ENCODE data around the gene WDR88. TPM values are rescaled to one million over a fixed set of nuclear protein-coding genes. Genes with fewer than 3 reads are reported as not detected.
"Not testable (repeated sequence)": the region's sequence is repeated elsewhere in the genome, so short reads cannot be mapped to it uniquely, and the experiment has no call there.

Gene WDR88
- total RNA-seq, 2 donors from 2014 or later, result not detected

DNA sequence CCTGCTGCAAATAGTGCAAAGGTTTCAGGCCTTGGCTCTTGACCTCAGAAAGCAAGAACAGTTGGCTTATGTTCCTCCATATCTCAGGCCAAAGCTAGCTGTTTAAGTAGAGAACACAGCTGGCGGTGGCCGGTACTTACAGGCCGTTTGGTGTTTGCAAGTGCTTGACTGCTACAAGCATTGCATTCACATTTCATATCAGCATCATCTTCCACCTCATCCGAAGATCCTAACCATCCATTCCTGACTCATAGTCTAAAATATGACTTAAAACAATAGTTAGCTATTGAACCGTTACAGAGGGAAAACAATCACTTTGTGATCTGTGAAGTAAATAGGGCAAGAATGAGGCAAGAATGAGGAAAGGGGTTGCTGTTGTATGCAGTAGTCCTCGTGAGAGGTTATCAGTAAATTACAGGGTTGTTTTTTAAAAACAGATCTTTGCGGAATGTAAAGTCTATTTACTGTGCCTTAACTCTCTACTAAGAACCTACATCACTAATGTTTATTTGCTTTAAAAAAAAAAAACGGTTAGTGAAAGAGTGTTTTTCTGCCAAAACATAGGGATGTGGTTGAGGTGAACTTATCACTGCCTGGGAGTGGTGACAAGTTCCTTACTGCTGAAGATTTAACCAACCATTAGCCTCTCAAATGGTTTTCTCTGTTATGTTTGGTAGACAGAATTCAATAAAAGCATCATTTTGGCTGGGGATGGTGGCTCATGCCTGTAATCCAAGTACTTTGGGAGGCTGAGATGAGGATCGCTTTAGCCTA lies 21.6 kb upstream of the WDR88 start:
- Mint-ChIP-seq H3K4me3 (no peak overlapping the region), H3K9me3 (no peaks in the 10 kb centered on the region), H3K27me3 (ENCODE audit: low read depth) (no peaks in the 10 kb centered on the region), H3K27ac (no peak overlapping the region), H3K36me3 (ENCODE audit: insufficient read depth in 2 of 2) (peaks cover 1 to 19% of the 10 kb centered on the region in 2 donors), H3K4me1 (ENCODE audit: low read depth) (no peaks in the 10 kb centered on the region)
- ATAC-seq (replicated peaks in 1 of 2) (no peak), DNase-seq (no peak)

DNA sequence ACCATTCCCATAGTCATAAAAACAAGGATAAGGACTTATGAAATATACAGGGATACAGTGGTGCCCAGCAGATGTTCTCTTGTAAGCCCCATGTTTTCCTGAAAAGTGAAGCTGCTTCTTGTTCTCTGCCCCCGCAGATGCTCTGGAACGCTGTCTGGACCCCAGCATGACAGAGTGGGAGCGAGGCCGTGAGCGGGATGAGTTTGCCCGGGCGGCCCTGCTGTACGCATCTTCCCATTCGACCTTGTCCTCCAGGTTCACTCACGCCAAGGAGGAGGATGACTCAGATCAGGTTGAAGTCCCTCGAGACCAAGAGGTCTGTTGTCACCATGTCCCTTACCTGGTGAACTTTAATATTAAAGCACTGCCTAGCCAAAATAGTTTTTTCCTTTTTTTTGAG lies 20.3 kb upstream of the WDR88 start:
- no peak for ATAC-seq (replicated peaks in 1 of 2)
- Mint-ChIP-seq H3K27ac (no peak overlapping the region), H3K27me3 (ENCODE audit: low read depth) (no peaks in the 10 kb centered on the region), H3K9me3 (no peaks in the 10 kb centered on the region), H3K4me1 (ENCODE audit: low read depth) (no peaks in the 10 kb centered on the region), H3K4me3 (no peak overlapping the region), H3K36me3 (ENCODE audit: insufficient read depth in 2 of 2) (peaks cover 1 to 25% of the 10 kb centered on the region in 2 donors)
- no peak for DNase-seq

DNA sequence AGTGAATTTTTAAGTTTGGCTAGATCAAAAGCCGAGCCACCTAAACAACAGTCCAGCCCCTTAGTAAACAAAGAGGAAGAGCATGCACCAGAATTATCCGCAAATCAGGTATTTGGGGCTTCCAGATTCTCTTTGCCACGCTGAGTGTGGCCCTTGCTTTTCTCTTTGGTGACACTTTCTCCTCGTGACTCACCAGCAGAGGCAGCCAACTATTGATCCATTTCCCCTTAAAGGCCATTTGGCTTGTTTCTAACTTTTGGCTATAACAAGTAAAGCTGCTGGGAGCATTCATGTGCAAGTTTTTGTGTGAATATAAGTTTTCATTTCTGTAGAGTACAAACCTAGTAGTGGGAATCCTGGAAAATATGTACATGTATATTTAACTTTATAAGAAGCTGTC lies 17.6 kb upstream of the WDR88 start:
- Mint-ChIP-seq H3K9me3 (no peaks in the 10 kb centered on the region), H3K4me1 (ENCODE audit: low read depth) (no peaks in the 10 kb centered on the region), H3K4me3 (no peak overlapping the region), H3K36me3 (ENCODE audit: insufficient read depth in 2 of 2) (peaks cover 2 to 28% of the 10 kb centered on the region in 2 donors), H3K27ac (no peak overlapping the region), H3K27me3 (ENCODE audit: low read depth) (no peaks in the 10 kb centered on the region)
- no peak for DNase-seq
- ATAC-seq (replicated peaks in 1 of 2), result no peak

DNA sequence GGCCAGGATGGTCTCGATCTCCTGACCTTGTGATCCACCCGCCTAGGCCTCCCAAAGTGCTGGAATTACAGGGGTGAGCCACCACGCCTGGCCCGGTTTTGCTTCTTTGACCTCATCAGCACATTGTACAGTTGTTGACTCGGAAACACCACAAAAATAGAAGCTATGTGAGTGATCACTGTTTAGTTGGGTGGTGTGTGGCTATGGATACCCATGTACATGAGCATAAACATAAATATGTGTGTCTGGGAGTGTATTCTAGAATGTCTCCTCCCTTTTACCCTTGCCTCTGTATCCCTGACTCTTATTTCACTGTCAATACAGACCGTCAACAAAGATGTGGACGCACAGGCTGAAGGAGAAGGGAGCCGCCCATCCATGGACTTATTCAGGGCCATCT lies 14.4 kb upstream of the WDR88 start:
- no peak for DNase-seq
- H3K27me3 Mint-ChIP-seq (ENCODE audit: low read depth), result no peaks in the 10 kb centered on the region
- H3K36me3 Mint-ChIP-seq (ENCODE audit: insufficient read depth in 2 of 2), result peaks cover 2 to 29% of the 10 kb centered on the region in 2 donors
- H3K9me3 Mint-ChIP-seq, result no peaks in the 10 kb centered on the region
- H3K4me3 Mint-ChIP-seq, result no peak overlapping the region
- no peak overlapping the region for H3K27ac Mint-ChIP-seq
- ATAC-seq (replicated peaks in 1 of 2), result no peak
- no peaks in the 10 kb centered on the region for H3K4me1 Mint-ChIP-seq (ENCODE audit: low read depth)

DNA sequence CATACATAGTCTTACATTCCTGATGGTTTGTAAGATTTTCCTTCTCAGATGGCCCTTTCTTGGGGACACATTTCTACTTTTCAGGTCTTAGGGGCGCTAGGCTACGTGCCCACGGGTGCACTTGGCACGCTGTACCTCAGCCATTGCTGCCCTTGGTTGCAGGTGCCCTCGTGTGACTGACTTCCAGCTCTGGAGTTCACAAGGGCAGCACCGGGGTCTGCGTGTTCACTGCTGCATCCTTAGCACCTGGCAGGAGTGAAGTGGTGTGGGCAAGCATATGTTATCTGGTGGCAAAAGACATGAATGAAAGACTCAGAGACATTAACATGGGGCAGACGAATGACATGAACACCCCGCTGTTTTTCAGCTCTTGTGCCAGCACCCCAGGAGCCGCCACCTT lies 13.3 kb upstream of the WDR88 start:
- H3K4me3 Mint-ChIP-seq, result no peak overlapping the region
- H3K27ac Mint-ChIP-seq, result no peak overlapping the region
- ATAC-seq (replicated peaks in 1 of 2) (no peak), DNase-seq (no peak)
- H3K4me1 Mint-ChIP-seq (ENCODE audit: low read depth), result no peaks in the 10 kb centered on the region
- no peaks in the 10 kb centered on the region for H3K27me3 Mint-ChIP-seq (ENCODE audit: low read depth)
- no peaks in the 10 kb centered on the region for H3K9me3 Mint-ChIP-seq
- peaks cover 2 to 27% of the 10 kb centered on the region in 2 donors for H3K36me3 Mint-ChIP-seq (ENCODE audit: insufficient read depth in 2 of 2)

DNA sequence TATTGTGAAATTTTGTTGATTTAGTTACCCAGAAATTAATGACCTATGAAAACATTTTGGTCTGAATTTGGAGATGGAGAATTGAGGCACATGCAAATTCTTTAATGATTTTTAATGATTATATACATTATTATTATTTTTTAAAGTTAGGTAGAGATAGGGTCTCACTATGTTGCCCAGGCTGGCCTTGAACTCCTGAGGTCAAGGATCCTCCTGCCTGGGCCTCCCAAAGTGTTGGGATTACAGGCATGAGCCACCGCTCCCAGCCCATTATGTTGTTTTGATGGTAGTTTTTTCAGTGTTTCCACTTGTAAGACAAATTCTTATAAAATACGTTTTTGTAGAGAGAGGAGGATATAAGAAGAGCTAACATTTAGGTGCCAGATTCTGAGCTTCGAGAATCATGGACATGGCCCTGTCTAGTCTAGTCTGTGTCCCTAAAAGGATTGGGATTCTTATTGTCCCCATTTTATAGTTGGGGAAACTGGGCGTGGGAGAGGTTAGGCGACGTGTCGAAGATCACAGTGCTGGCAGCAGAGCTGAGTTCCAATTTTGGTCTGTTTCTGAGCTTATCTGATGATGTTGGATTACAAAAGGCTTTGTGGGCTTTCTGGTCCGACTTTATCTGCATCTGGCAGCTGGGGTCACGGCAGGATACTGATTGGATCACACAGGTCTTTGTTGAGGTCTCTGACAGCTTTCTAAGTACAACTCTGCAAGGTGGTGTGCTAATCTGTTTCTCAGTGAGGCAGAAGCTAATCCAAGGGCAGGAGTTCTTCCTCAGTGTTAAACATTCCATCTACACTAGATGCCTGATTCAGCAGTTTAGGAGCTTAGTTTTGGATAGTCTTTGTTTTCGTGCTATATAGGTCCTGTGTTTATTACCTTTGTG lies 7.5 kb upstream of the WDR88 start:
- no peak for ATAC-seq (replicated peaks in 1 of 2)
- DNase-seq, result no peak
- H3K27me3 Mint-ChIP-seq (ENCODE audit: low read depth), result no peaks in the 10 kb centered on the region
- peaks cover 4 to 15% of the 10 kb centered on the region in 2 donors for H3K36me3 Mint-ChIP-seq (ENCODE audit: insufficient read depth in 2 of 2)
- no peak overlapping the region for H3K27ac Mint-ChIP-seq
- peaks cover 7% of the 10 kb centered on the region for H3K4me1 Mint-ChIP-seq (ENCODE audit: low read depth)
- H3K4me3 Mint-ChIP-seq, result no peak overlapping the region
- no peaks in the 10 kb centered on the region for H3K9me3 Mint-ChIP-seq

DNA sequence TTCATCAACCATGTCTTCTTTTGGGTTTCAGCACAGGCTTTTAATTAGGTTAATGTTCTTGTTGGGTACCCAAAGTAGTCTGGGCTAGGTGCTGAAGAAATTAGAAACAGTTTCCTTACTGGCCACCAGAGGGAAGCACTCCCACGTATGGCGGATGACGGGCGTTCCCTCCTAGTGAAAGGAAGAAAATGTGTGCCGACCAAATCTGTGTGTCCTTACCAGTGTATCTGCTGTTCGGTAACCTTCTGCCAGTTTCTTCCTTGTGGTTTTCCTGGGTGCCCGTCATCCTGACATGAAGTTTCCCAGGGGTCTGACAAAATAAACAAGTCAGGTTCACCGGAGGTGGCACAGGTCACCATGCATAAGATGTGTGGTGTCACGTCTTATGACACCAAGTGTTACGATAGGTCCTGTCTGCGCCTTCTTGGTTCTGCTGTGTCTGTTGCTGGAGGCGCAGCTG lies 6.0 kb upstream of the WDR88 start:
- H3K9me3 Mint-ChIP-seq, result no peaks in the 10 kb centered on the region
- no peak overlapping the region for H3K4me3 Mint-ChIP-seq
- H3K27me3 Mint-ChIP-seq (ENCODE audit: low read depth), result no peaks in the 10 kb centered on the region
- DNase-seq (peak; percentile 51 to 58), ATAC-seq (replicated peaks in 1 of 2) (peak; percentile 72 to 77)
- peaks cover 4 to 15% of the 10 kb centered on the region in 2 donors for H3K36me3 Mint-ChIP-seq (ENCODE audit: insufficient read depth in 2 of 2)
- H3K4me1 Mint-ChIP-seq (ENCODE audit: low read depth), result peaks cover 7% of the 10 kb centered on the region
- H3K27ac Mint-ChIP-seq, result no peak overlapping the region

DNA sequence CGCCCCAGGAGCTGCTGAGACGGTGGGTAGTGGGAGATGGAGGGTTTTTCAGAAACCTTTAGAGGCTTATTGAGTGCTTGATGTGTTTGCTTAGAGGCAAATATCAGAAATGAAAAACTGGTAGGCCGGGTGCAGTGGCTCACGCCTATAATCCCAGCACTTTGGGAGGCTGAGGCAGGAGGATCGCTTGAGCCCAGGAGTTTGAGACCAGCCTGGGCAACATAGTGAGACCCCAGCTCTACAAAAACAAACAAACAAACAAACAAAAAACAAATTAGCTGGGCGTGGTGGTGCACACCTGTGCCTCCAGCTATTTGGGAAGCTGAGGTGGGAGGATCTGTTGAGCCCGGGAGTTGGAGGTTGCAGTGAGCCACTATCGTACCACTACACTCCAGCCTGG lies 5.2 kb upstream of the WDR88 start:
- not testable (repeated sequence) for H3K27ac Mint-ChIP-seq; H3K27me3 Mint-ChIP-seq (ENCODE audit: low read depth); H3K4me3 Mint-ChIP-seq; H3K4me1 Mint-ChIP-seq (ENCODE audit: low read depth); ATAC-seq (replicated peaks in 1 of 2); H3K9me3 Mint-ChIP-seq; DNase-seq
- H3K36me3 Mint-ChIP-seq (ENCODE audit: insufficient read depth in 2 of 2), result peaks cover 4 to 12% of the 10 kb centered on the region in 2 donors

DNA sequence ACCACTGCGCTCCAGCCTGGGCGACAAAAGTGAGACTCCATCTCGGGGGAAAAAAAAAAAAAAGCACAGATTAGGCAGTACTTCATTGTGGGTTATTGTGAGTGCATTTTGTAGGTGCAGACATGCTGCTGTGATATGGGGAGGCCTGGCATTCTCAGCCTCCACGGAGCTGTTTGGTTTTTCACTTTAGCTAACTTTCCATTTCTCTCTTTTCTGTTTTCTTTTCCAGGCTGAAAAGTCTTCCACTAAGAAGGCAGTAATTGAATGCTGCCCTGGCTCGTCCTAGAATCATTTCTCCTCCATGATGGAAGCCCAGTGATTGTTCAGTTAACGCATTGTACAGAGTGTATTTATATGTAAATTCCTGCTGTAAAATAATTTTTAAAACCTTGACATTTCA lies 2.0 kb upstream of the WDR88 start:
- ATAC-seq (replicated peaks in 1 of 2) (no peak), DNase-seq (no peak)
- no peak overlapping the region for H3K27ac Mint-ChIP-seq
- H3K27me3 Mint-ChIP-seq (ENCODE audit: low read depth), result no peaks in the 10 kb centered on the region
- peaks cover 4 to 10% of the 10 kb centered on the region in 2 donors for H3K36me3 Mint-ChIP-seq (ENCODE audit: insufficient read depth in 2 of 2)
- H3K4me3 Mint-ChIP-seq, result no peak overlapping the region
- peaks cover 7% of the 10 kb centered on the region for H3K4me1 Mint-ChIP-seq (ENCODE audit: low read depth)
- H3K9me3 Mint-ChIP-seq, result no peaks in the 10 kb centered on the region

DNA sequence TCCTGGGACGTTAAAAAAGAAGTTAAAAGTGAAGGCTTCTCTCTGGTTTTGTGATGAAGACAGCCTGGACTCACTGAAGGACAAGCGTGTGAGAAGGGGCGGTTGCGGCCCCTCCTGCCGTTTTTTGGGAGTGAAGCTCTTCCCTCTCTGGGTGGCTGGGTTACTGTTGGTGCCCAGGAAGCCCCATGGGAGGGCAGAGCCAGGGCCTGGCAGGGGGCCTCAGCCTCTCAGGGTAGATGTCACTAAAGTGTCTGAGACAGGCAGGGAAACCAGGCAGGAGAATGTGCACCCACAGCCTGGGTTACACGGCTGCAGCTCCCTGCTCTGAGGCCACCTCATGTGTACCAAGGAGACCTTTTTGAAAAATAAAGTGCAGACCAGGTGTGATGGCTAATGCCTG lies 1.5 kb upstream of the WDR88 start:
- DNase-seq (no peak), ATAC-seq (replicated peaks in 1 of 2) (no peak)
- H3K9me3 Mint-ChIP-seq, result no peaks in the 10 kb centered on the region
- peak overlapping the region; percentile 76 for H3K27ac Mint-ChIP-seq
- H3K4me1 Mint-ChIP-seq (ENCODE audit: low read depth), result peaks cover 7% of the 10 kb centered on the region
- H3K4me3 Mint-ChIP-seq, result no peak overlapping the region
- no peaks in the 10 kb centered on the region for H3K27me3 Mint-ChIP-seq (ENCODE audit: low read depth)
- H3K36me3 Mint-ChIP-seq (ENCODE audit: insufficient read depth in 2 of 2), result peaks cover 4 to 10% of the 10 kb centered on the region in 2 donors

DNA sequence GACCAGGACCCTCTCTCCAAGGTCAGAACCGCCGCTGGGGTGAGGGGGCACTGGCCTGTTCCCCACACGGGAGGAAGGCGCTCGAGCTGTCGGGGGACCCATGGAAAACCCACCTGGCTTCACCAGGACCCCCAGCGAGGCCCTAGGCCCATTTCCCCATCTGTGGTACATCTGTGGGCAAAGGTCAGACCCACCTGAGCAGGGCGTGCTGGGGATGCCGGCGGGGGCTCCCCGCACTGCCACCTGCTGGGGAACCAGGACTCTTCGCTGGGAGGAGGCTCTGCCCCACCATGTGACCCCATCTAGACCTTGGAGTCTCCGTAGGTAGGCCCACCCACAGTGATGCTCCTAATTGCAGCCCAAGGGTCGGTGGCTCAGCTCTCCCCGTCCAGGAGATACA lies 511 bp downstream of the WDR88 start:
- H3K27ac Mint-ChIP-seq, result no peak overlapping the region
- DNase-seq (no peak), ATAC-seq (replicated peaks in 1 of 2) (no peak)
- no peaks in the 10 kb centered on the region for H3K27me3 Mint-ChIP-seq (ENCODE audit: low read depth)
- peaks cover 4 to 5% of the 10 kb centered on the region in 2 donors for H3K36me3 Mint-ChIP-seq (ENCODE audit: insufficient read depth in 2 of 2)
- peaks cover 6% of the 10 kb centered on the region for H3K4me1 Mint-ChIP-seq (ENCODE audit: low read depth)
- no peaks in the 10 kb centered on the region for H3K9me3 Mint-ChIP-seq
- no peak overlapping the region for H3K4me3 Mint-ChIP-seq

DNA sequence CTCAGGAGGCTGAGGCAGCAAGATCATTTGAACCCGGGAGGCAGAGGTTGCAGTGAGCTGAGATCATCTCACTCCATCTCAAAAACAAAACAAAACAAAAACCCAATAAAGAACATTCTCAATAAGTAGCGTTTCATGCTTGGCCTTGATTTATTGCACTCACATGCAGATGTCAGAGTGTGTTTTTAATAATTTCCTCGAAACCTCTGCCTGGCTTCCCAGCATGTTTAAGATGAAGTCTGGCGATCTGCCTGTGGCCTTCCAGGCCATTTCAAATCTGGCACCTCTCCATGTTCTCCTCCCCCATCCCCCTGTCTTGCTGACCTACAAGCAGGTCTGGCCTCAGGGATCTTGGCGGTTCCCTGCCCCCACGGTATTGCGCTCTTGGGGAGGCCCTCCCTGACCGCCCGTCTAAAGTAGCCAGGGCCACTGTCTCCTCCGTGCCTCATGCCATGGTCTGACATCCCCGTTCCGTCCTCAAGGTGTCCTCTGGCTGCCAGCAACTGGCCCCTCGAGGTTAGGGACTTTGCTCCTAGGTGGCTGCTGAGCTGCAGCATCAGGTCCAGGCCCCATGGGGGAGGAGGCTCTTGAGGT lies 1.6 kb downstream of the WDR88 start:
- ATAC-seq (replicated peaks in 1 of 2) (no peak), DNase-seq (no peak)
- Mint-ChIP-seq H3K9me3 (no peaks in the 10 kb centered on the region), H3K27ac (no peak overlapping the region), H3K36me3 (ENCODE audit: insufficient read depth in 2 of 2) (peaks cover 2 to 3% of the 10 kb centered on the region in 2 donors), H3K27me3 (ENCODE audit: low read depth) (no peaks in the 10 kb centered on the region), H3K4me1 (ENCODE audit: low read depth) (peaks cover 6% of the 10 kb centered on the region), H3K4me3 (no peak overlapping the region)

DNA sequence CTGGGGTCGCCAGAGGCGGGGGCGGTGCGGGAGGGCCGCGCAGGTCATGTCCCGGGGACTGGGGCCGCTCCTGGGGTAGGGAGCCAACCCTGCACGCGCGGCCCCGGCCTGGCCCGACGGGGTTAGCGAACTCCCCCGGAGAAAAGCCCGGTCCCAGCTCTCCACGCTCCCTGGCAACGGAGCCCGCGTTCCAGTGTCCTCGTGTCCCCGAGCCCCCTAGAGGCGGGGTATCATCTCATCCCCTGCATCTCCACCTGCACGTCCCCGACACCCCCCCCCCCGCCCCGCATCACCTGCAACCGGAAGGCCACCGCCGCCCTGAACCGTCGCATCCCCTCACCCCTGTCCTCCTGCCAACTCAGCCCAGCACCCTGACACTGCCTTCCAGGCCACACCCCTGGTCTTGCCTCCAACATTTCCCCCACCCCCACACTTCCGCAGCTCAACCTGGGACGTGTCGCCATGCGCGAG lies 2.7 kb downstream of the WDR88 start:
- peak; percentile 67 to 74 for DNase-seq
- peak; percentile 83 to 94 for ATAC-seq (replicated peaks in 1 of 2)
- Mint-ChIP-seq H3K27me3 (ENCODE audit: low read depth) (no peaks in the 10 kb centered on the region), H3K27ac (no peak overlapping the region), H3K36me3 (ENCODE audit: insufficient read depth in 2 of 2) (no peaks in the 10 kb centered on the region), H3K9me3 (no peaks in the 10 kb centered on the region), H3K4me1 (ENCODE audit: low read depth) (peaks cover 6% of the 10 kb centered on the region), H3K4me3 (peak overlapping the region; percentile 45 to 75)
